Spinal cord (tissue), 10 donors: ENCODE results near the gene ELAVL1. TPM values are rescaled to one million over a fixed set of nuclear protein-coding genes. Genes with fewer than 3 reads are reported as not detected.

Experiments used
- DNase-seq, 6 donors: peaks; one replicate each; pipeline versions ENCODE4 v3.0.0 to v3.0.0-alpha.2; 2013 to 2015; ENCODE audit warnings: low spot score in 6 of 6, low read depth in 4 of 6
- H3K27ac ChIP-seq: one replicate; pipeline ENCODE4 v1.5.1; 2013; ENCODE audit warnings: low read depth, low read length, control low read depth
- H3K27me3 ChIP-seq: one replicate; pipeline ENCODE4 v1.6.1; 2013; ENCODE audit warnings: low read length; ENCODE audit not compliant: control insufficient read depth, insufficient read depth
- H3K36me3 ChIP-seq: one replicate; pipeline ENCODE4 v1.6.1; 2013; ENCODE audit warnings: low read length; ENCODE audit not compliant: control insufficient read depth, insufficient read depth
- H3K4me1 ChIP-seq: one replicate; pipeline ENCODE4 v1.6.1; 2013; ENCODE audit warnings: low read length; ENCODE audit not compliant: control insufficient read depth, insufficient read depth
- H3K4me3 ChIP-seq: one replicate; pipeline ENCODE4 v1.5.1; 2013; ENCODE audit warnings: low read depth, low read length, control low read depth
- H3K9me3 ChIP-seq: one replicate; pipeline ENCODE4 v1.6.1; 2013; ENCODE audit warnings: low read length; ENCODE audit not compliant: control insufficient read depth, insufficient read depth
- WGBS: methylation state at CpG from one replicate; pipeline ENCODE4 v1.1.5; 2013; ENCODE audit warnings: missing lambda C conversion rate; ENCODE audit not compliant: insufficient coverage; 5-methylcytosine and 5-hydroxymethylcytosine counted together
- polyA plus RNA-seq, 2 donors: library from polyadenylated mRNA; unstranded; fragments of 120-200 nt; gene quantifications; one replicate each; pipeline ENCODE4 v1.2.1, GENCODE V29; 2013; ENCODE audit not compliant: insufficient read length in 2 of 2
- total RNA-seq, 2 donors: library from RNA; depleted of rRNA in 1 of 2; stranded (reverse); fragments of 120-200 nt in 1 of 2; fragments of >200 nt in 1 of 2; gene quantifications; one replicate each; pipeline versions ENCODE4 v1.2.3 to v1.2.4, GENCODE V29; 2013 to 2014
- donor health status: healthy.

The ELAVL1 gene
- total and polyA plus RNA-seq, 4 donors = 27.2 to 62.9 (median 54.8) TPM

DNA sequence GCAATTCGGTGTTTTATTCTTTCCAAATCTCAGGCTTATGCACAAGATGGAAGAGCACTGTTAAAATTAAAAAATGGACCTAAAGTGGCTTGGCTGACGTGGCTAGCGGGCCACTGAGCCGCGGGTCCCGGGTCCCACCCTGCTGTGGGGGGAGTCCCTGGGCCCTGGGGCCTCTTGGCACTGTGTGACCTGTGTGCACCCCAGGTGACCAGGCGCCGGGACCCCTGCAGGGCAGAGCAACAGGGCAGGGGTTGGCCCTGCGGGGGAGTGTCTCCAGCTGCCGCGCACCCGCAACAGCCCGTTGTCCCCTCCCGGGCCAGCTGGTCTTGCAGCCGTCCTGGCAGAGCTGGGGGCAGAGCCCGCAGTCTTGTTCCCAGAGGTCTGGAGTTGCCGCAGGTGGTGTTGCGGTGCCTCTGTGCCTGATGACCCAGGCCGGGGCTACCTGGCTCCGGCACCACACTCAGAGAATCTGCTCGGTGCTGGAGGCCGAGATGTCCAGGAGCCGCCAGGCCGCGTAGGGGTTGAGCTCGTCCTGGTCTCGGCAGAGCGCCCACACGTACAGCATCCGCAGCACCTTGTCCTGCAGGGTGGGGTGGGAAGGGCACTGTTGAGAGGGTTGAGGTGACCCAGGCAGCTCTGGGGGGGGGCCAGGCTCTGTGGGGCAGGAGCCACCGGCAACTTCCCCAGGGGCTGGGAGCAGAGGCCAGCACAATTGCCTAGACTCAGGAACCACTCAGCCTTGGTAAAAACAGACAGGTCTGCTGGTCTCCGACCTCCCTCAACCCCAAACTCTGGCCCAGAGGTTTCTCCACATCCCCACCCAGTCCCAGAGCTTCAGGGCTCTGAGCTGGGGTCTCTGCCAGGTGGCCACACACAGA is 78.5 kb downstream of the ELAVL1 start:
- H3K27me3 ChIP-seq = no peaks in the 10 kb centered on the region
- H3K36me3 ChIP-seq = peaks cover 80% of the 10 kb centered on the region
- DNase-seq = no peak
- 75% methylated on average over 32 of the region's 32 CpGs for WGBS
- peaks cover 69% of the 10 kb centered on the region for H3K4me1 ChIP-seq
- no peak overlapping the region for H3K27ac ChIP-seq
- peak overlapping the region; percentile 52 for H3K4me3 ChIP-seq
- H3K9me3 ChIP-seq = no peaks in the 10 kb centered on the region

DNA sequence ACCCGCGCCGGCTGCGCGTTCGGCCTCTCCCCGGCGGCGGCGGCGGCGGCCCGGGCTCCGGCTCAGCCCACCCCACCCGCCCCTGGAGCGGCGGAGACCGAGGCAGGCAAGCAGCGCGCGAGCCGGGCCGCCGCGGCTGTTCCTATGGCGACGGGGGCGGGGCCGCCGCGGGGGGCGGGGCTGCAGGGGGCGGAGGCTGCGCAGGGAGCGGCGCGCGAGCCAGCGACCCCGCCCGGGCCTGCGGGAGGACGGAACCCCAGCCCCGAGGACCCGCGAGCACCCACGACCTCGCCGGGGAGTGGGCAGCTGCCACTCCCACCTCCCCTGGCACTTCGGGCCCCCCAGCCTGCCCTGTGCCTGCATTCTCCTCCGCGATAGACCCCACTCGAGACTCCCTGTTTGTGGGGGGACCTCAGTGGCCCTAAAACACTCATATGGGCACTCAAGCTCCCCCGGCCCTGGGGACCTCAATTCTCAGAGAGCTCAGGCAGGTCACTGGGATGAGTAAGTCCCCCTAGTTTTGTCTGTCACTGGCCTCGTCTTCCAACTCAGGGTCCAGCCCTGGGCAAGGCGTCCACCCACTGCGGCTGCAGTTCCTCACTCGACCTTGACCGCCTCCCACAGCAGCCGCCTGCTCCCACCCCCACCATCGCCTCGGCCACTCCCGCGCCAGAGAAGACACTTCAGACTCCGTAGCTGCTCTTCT is 79.3 kb downstream of the ELAVL1 start, which contains the start of gene CTXN1:
TSS of gene CTXN1 (minus strand) at position 115 of the 706 bp plus-strand sequence. CDS start 597 bp downstream, outside the sequence.
- Histone ChIP-seq H3K9me3 (no peaks in the 10 kb centered on the region), H3K4me3 (peak within 1 kb of the TSS; percentile 52), H3K4me1 (peaks cover 74% of the 10 kb centered on the region), H3K27me3 (no peaks in the 10 kb centered on the region), H3K27ac (peak within 1 kb of the TSS; percentile 29), H3K36me3 (peaks cover 80% of the 10 kb centered on the region)
- 2% methylated on average over 65 of the region's 65 CpGs for WGBS
- DNase-seq = peak in 5 of 6 donors; percentile 63 to 90 (median 71)

DNA sequence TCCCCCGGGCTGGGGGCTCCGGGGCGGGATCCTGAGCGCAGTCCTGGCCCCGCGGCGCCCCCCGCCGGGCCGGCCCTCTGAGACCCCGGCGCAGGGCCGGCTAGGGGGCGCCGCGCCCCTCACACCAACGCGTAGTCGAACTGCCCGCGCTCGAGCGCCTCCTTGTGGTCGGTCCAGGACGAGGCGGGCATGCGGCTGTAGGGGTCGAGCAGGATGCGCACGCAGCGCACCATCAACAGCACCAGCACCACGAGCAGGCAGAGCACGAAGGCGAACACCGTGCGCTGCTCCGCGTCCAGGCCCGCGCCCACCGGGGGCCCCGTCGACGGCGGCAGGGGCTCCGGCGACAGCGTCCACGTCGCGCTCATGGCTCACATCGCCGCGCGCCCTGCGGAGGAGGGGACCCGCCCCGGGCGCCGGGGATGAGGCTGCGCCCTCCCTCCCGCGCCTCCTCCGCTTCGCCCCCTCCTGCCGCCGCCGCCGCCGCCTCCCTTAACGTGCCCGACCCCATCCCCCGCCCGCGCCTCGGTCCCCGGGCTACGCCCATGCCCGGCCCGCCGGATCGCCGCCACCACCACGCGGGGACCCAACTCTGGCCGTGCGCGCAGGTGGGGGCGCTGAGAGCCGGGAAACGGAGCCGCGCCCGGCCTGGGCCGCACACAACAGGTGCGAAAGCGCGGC is 80.1 kb downstream of the ELAVL1 start:
- no peak overlapping the region for H3K27ac ChIP-seq
- no peaks in the 10 kb centered on the region for H3K27me3 ChIP-seq
- no peaks in the 10 kb centered on the region for H3K9me3 ChIP-seq
- H3K4me1 ChIP-seq = peaks cover 73% of the 10 kb centered on the region
- no peak overlapping the region for H3K4me3 ChIP-seq
- H3K36me3 ChIP-seq = peaks cover 72% of the 10 kb centered on the region
- whole genome bisulfite sequencing = under 1% methylated on average over 98 of the region's 98 CpGs
- peak in 5 of 6 donors; percentile 69 to 95 (median 80) for DNase-seq

DNA sequence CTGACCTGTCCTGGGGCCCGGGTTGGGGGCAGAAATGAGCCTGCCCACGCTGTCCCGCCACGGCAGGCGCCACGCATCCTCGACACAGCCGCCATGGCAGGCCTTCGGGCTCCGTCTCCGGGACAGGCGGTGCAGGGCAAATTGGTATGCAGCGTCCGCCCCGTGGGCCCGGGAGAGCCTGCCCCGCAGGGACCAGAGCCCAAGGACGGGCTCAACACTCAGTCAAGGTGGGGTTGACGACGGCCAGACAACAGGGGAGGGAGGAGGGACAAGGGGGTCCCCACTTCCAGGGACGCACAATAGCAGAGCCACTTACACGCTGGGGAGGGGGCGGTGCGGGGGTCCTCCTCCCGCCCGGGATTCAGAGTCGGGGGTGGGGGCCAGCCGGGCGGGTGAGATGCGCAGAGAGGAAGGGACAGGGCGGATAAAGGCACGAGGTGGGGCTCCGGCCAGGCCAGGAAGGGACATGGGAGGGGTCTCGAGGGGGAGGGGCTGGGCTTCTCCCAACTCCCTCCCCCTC is 80.7 kb downstream of the ELAVL1 start:
- Histone ChIP-seq H3K4me3 (no peak overlapping the region), H3K27ac (no peak overlapping the region), H3K4me1 (peaks cover 77% of the 10 kb centered on the region), H3K27me3 (peaks cover 2% of the 10 kb centered on the region), H3K36me3 (peaks cover 67% of the 10 kb centered on the region), H3K9me3 (no peaks in the 10 kb centered on the region)
- 44% methylated on average over 20 of the region's 34 CpGs for WGBS
- DNase-seq = no peak

DNA sequence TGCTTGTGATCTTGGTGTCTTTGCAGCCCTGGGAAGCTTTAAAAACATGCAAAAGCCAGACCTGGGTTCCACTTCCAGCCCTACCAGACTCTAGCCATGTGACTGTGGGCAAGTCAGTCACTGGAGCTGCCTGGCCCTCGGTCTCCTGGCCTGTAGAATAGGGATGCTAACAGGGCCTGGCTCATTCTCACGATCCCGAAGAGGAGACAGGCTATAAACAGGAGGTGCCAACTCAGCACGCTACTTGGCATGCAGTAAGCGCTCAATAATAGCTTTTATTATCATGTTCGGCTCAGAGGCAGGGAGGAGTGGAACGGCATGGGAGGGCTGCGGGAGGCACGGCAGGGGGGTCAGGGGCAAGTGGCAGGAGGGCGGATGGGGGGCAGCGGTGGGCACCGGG is 81.2 kb downstream of the ELAVL1 start:
- H3K9me3 ChIP-seq = no peaks in the 10 kb centered on the region
- no peak overlapping the region for H3K27ac ChIP-seq
- no peak overlapping the region for H3K4me3 ChIP-seq
- peaks cover 77% of the 10 kb centered on the region for H3K4me1 ChIP-seq
- peaks cover 7% of the 10 kb centered on the region for H3K27me3 ChIP-seq
- WGBS = 74% methylated on average over 11 of the region's 12 CpGs
- H3K36me3 ChIP-seq = peaks cover 62% of the 10 kb centered on the region
- no peak for DNase-seq

DNA sequence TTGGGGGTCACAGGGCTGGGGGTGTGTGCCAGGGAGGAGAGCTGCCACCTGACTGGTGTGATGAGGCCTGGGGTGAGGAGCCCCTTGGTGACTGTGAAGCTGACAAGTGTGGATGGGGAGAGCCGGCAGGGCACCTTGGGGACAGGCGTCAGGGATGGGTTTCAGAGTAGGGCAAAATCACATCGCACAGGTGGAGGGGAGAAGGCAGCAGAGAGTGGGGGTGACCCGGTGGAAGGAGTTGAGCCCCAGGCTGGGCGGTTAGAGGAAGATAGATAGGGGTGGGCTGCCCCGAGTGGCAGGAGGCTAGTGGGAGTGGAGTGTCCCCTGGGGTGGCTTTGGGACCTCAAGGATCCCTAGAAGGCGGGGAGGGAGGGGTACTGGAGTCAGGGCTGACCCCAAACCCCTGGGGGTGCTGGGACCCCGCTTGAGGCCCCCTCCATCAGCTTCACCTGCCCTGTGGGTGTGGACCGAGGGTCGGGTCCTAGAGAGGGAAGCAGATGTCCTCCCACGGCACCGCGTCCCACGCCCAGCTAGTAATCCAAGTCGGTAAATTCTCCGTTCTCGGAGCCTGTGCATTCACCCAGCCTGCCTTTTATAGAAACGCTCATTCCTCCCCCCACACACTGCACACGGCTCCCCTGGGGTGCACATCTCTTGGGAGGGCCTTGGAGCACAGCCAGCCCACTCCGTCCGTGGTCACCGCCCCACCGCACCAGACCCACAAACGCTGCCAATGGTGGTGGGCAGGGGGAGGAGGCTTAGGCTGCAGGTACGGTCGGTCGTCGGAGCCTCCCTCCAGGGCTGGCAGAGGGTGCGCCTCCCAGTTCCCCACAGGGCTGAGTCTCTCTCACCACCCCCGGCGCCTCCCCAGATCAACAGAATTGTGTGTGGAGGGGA is 81.9 kb downstream of the ELAVL1 start:
- Histone ChIP-seq H3K27ac (no peak overlapping the region), H3K36me3 (peaks cover 58% of the 10 kb centered on the region), H3K4me1 (peaks cover 79% of the 10 kb centered on the region), H3K27me3 (peaks cover 14% of the 10 kb centered on the region), H3K9me3 (no peaks in the 10 kb centered on the region), H3K4me3 (no peak overlapping the region)
- WGBS = 76% methylated on average over 16 of the region's 31 CpGs
- no peak for DNase-seq

DNA sequence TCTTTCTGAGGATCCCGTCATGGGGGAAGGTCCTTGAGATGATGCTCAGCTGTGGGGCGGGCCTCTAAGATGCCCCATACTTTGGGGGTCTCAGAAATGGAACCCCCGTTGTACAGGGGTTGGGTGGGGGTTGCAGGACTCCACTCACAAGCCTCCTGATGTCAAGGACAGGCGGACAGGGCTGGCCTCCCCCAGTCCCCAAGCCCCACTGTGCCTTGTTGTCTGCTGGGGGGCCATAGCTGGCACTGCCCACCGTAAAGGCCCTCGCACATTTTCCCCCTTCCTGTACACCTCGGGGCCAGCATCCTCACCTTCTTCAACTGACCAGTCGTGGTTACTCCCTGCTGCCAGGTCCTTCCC is 82.6 kb downstream of the ELAVL1 start:
- no peak for DNase-seq
- Histone ChIP-seq H3K36me3 (peaks cover 52% of the 10 kb centered on the region), H3K4me3 (no peak overlapping the region), H3K27ac (no peak overlapping the region), H3K9me3 (no peaks in the 10 kb centered on the region), H3K4me1 (peaks cover 76% of the 10 kb centered on the region), H3K27me3 (peaks cover 21% of the 10 kb centered on the region)
- WGBS = 100% methylated on average over 3 of the region's 8 CpGs

DNA sequence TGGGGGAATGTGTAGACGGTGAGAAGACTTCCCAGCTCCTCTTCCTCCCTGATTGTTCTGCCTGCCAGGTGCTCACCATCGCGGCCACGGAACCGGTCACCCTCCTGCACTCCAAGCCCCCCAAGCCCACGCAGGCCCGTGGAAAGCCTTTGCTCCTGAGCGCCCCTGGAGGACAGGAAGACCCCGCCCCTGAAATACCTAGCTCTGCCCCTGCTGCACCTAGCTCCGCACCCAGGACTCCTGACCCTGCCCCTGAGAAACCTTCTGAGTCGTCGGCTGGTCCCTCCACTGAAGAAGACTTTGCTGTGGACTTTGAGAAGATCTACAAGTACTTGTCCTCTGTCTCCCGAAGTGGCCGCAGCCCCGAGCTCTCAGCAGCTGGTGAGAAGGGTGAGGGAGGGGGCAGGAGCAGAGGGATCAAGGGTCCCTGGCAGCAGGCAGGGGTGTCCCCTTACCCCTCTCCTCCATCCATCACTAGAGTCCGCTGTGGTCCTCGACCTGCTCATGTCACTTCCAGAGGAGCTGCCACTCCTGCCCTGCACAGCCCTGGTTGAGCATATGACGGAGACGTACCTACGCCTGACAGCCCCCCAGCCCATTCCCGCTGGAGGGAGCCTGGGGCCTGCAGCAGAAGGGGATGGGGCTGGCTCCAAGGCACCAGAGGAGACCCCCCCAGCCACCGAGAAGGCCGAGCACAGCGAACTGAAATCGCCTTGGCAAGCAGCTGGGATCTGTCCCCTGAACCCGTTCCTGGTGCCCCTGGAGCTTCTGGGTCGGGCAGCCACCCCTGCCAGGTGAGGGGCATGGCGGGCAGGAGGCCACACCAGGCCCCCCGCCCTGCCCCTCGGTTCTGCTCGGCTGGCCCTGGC is 83.2 kb downstream of the ELAVL1 start:
- H3K9me3 ChIP-seq = no peaks in the 10 kb centered on the region
- peaks cover 25% of the 10 kb centered on the region for H3K27me3 ChIP-seq
- peaks cover 74% of the 10 kb centered on the region for H3K4me1 ChIP-seq
- WGBS = 92% methylated on average over 20 of the region's 31 CpGs
- no peak overlapping the region for H3K27ac ChIP-seq
- H3K4me3 ChIP-seq = peak overlapping the region; percentile 48
- H3K36me3 ChIP-seq = peaks cover 46% of the 10 kb centered on the region
- no peak for DNase-seq
